Liver (tissue), 9 donors: ENCODE results near the gene CDCA5. TPM values are rescaled to one million over a fixed set of nuclear protein-coding genes. Genes with fewer than 3 reads are reported as not detected.

ENCODE experiments used
- DNase-seq: peaks from one replicate; pipeline ENCODE4 v3.0.0-alpha.2; 2017; ENCODE audit warnings: low spot score
- H3K27ac ChIP-seq, 2 donors: one replicate each; pipeline ENCODE4 v1.7.0; 2013; ENCODE audit warnings: inconsistent platforms in 2 of 2, low read length in 2 of 2, control low read depth in 1 of 2, low read depth in 1 of 2, mild to moderate bottlenecking in 1 of 2
- H3K27me3 ChIP-seq, 4 donors: one replicate each; pipeline versions ENCODE4 v1.6.1 to v1.7.0; 2013; ENCODE audit warnings: low read length in 3 of 4, inconsistent platforms in 1 of 4, mild to moderate bottlenecking in 1 of 4, moderate library complexity in 1 of 4; ENCODE audit not compliant: control insufficient read depth in 4 of 4, insufficient read depth in 4 of 4
- H3K36me3 ChIP-seq, 4 donors: one replicate each; pipeline versions ENCODE4 v1.6.1 to v1.7.0; 2013; ENCODE audit warnings: low read length in 3 of 4, mild to moderate bottlenecking in 3 of 4, low read depth in 1 of 4, moderate library complexity in 1 of 4; ENCODE audit not compliant: control insufficient read depth in 4 of 4, insufficient read depth in 3 of 4
- H3K4me1 ChIP-seq, 4 donors: one replicate each; pipeline versions ENCODE4 v1.6.1 to v1.7.0; 2013; ENCODE audit warnings: low read length in 3 of 4, mild to moderate bottlenecking in 3 of 4, moderate library complexity in 1 of 4; ENCODE audit not compliant: control insufficient read depth in 4 of 4, insufficient read depth in 4 of 4
- H3K4me3 ChIP-seq, 3 donors: one replicate each; pipeline versions ENCODE4 v1.6.1 to v1.7.0; 2013; ENCODE audit warnings: low read length in 3 of 3, control low read depth in 1 of 3, low read depth in 1 of 3, mild to moderate bottlenecking in 1 of 3
- H3K9ac ChIP-seq, 2 donors: one replicate each; pipeline ENCODE4 v1.7.0; 2013; ENCODE audit warnings: low read length in 2 of 2, mild to moderate bottlenecking in 2 of 2, moderate library complexity in 2 of 2, control low read depth in 1 of 2, low read depth in 1 of 2
- H3K9me3 ChIP-seq, 4 donors: one replicate each; pipeline versions ENCODE4 v1.6.1 to v1.7.0; 2013; ENCODE audit warnings: low read length in 3 of 4; ENCODE audit not compliant: control insufficient read depth in 4 of 4
- ATF3 ChIP-seq: IDR thresholded peaks from 2 replicates; pipeline ENCODE4 v1.6.1; 2016; ENCODE audit warnings: antibody characterized with exemption
- CTCF ChIP-seq: fragments of 150-350 bp; IDR thresholded peaks from 2 replicates; pipeline ENCODE4 v1.5.1; 2017; ENCODE audit warnings: improper control_type of control experiment, low read depth, low read length; ENCODE audit not compliant: missing input control
- FOXA1 ChIP-seq: IDR thresholded peaks from 2 replicates; pipeline ENCODE4 v1.6.1; 2016; ENCODE audit warnings: antibody characterized with exemption
- FOXA2 ChIP-seq: IDR thresholded peaks from 2 replicates; pipeline ENCODE4 v1.6.1; 2016; ENCODE audit warnings: antibody characterized with exemption
- HNF4A ChIP-seq, 2 donors: conservative IDR thresholded peaks; 2 replicates each; pipeline ENCODE4 v1.6.1; 2016; ENCODE audit warnings: antibody characterized with exemption in 2 of 2, mild to moderate bottlenecking in 2 of 2
- MAX ChIP-seq: IDR thresholded peaks from 2 replicates; pipeline ENCODE4 v1.6.1; 2016; ENCODE audit warnings: antibody characterized with exemption
- RAD21 ChIP-seq, 2 donors: IDR thresholded peaks; 2 replicates each; pipeline ENCODE4 v1.6.1; 2016; ENCODE audit warnings: antibody characterized with exemption in 2 of 2, mild to moderate bottlenecking in 2 of 2
- SP1 ChIP-seq: IDR thresholded peaks from 2 replicates; pipeline ENCODE4 v1.6.1; 2018; ENCODE audit warnings: antibody characterized with exemption, mild to moderate bottlenecking
- TAF1 ChIP-seq: conservative IDR thresholded peaks from 2 replicates; pipeline ENCODE4 v1.6.1; 2016; ENCODE audit warnings: antibody characterized with exemption, mild to moderate bottlenecking
- ZBTB33 ChIP-seq: IDR thresholded peaks from 2 replicates; pipeline ENCODE4 v1.6.1; 2016; ENCODE audit warnings: antibody characterized with exemption
- WGBS: extraction: QIAGEN DNeasy Blood & Tissue Kit; methylation state at CpG from one replicate; pipeline ENCODE4 v1.1.7; 2013; 5-methylcytosine and 5-hydroxymethylcytosine counted together
- polyA plus RNA-seq, 2 donors: library from polyadenylated mRNA; stranded (reverse) in 1 of 2; unstranded in 1 of 2; fragments of 200-250 nt in 1 of 2; fragments of >200 nt in 1 of 2; fragmentation: Nextera tagmentation in 1 of 2; extraction: Ambion mirVana in 1 of 2; gene quantifications; one replicate each; pipeline versions ENCODE4 v1.2.1 to v1.2.3, GENCODE V29; 2013 to 2015
- total RNA-seq, 2 donors: library from RNA; depleted of rRNA; stranded (reverse); fragments of >200 nt; gene quantifications; one replicate each; pipeline ENCODE4 v1.2.3, GENCODE V29; 2014
- donor health status: healthy.
- donor health status: healthy.
- donor health status: healthy.
- donor health status: healthy.
- donor health status: healthy.

CDCA5 gene
- total and polyA plus RNA-seq, 4 donors, result 0.17 to 12.0 (median 1.7) TPM

- 62% methylated on average over 1 of the region's 1 CpG for WGBS
- no peaks in the 10 kb centered on the region for H3K4me1 ChIP-seq
- no peaks in the 10 kb centered on the region for H3K36me3 ChIP-seq
- no peak overlapping the region for H3K27ac ChIP-seq
- no peak overlapping the region for H3K9ac ChIP-seq
- H3K4me3 ChIP-seq, result no peak overlapping the region
- DNase-seq, result no peak
- no peak for TF ChIP-seq CTCF
- no peak for TF ChIP-seq FOXA1
- no peak for TF ChIP-seq MAX
- no peaks in the 10 kb centered on the region for H3K27me3 ChIP-seq
- H3K9me3 ChIP-seq, result no peaks in the 10 kb centered on the region
These were observed 11.2 kb downstream of the CDCA5 start for GRCh38 chr11:65072631-65072966.

- 83% methylated on average over 4 of the region's 4 CpGs for WGBS
- Histone ChIP-seq H3K4me3 (no peak overlapping the region), H3K36me3 (no peaks in the 10 kb centered on the region), H3K27ac (no peak overlapping the region), H3K27me3 (no peaks in the 10 kb centered on the region), H3K9ac (no peak overlapping the region), H3K9me3 (no peaks in the 10 kb centered on the region), H3K4me1 (no peaks in the 10 kb centered on the region)
- TF ChIP-seq FOXA2 (no peak), TAF1 (no peak), HNF4A (conservative IDR thresholded peaks at IDR 0.05) (no peak), ZBTB33 (no peak), RAD21 (IDR thresholded peaks at IDR 0.05) (no peak), ATF3 (no peak)
- DNase-seq, result no peak
These were observed 11.8 kb downstream of the CDCA5 start for GRCh38 chr11:65071907-65072630.

- DNase-seq, result no peak
- H3K27me3 ChIP-seq, result no peaks in the 10 kb centered on the region
- H3K4me3 ChIP-seq, result no peak overlapping the region
- 34% methylated on average over 9 of the region's 9 CpGs for WGBS
- no peaks in the 10 kb centered on the region for H3K36me3 ChIP-seq
- H3K9me3 ChIP-seq, result no peaks in the 10 kb centered on the region
- H3K9ac ChIP-seq, result no peak overlapping the region
- no peaks in the 10 kb centered on the region for H3K4me1 ChIP-seq
- no peak overlapping the region for H3K27ac ChIP-seq
- TF ChIP-seq HNF4A (conservative IDR thresholded peaks at IDR 0.05) (no peak), SP1 (no peak), FOXA1 (no peak)
These were observed 14.6 kb downstream of the CDCA5 start for GRCh38 chr11:65069217-65069616.
